ENCODE data around the gene MAP2K6.

- TF ChIP-seq CTCF (IDR thresholded peaks at IDR 0.05) (no peak), EP300 (IDR thresholded peaks at IDR 0.05) (no peak), POLR2A (IDR thresholded peaks at IDR 0.05) (no peak), POLR2AphosphoS5 (IDR thresholded peaks at IDR 0.05) (no peak)
These were observed 26.7 kb downstream of the MAP2K6 start for GRCh38 chr17:69441179-69441578.
